Dedifferentiated amniotic fluid mesenchymal stem cell (primary cell): Measurements from ENCODE around the gene OMP.

Source experiments
- DNase-seq: peaks from one replicate; pipeline ENCODE4 v3.0.0-alpha.2; 2016; ENCODE audit errors: extremely low spot score

The OMP gene

GRCh38 chr11:77122576-77123212 lies 20.1 kb downstream of the OMP start:
- DNase-seq, result no peak

- DNase-seq, result no peak
Observed at GRCh38 chr11:77123591-77123990, 21.0 kb downstream of the OMP start.

GRCh38 chr11:77124041-77124440 lies 21.4 kb downstream of the OMP start:
- DNase-seq, result no peak

GRCh38 chr11:77124488-77124887 lies 21.8 kb downstream of the OMP start:
- no peak for DNase-seq

- DNase-seq, result no peak
Observed at GRCh38 chr11:77125191-77125590, 22.6 kb downstream of the OMP start.

GRCh38 chr11:77125695-77126094 lies 23.1 kb downstream of the OMP start:
- no peak for DNase-seq

GRCh38 chr11:77126156-77126775 lies 23.6 kb downstream of the OMP start:
- DNase-seq, result no peak

GRCh38 chr11:77126861-77127234 lies 24.2 kb downstream of the OMP start:
- DNase-seq, result no peak

- DNase-seq, result no peak
Observed at GRCh38 chr11:77127235-77127911, 24.7 kb downstream of the OMP start.

GRCh38 chr11:77127920-77128691 lies 25.5 kb downstream of the OMP start, which contains the start of gene MYO7A:
TSS of gene MYO7A (plus strand) at chr11:77128246. CDS start at chr11:77130635, 2,389 bp downstream.
- no peak for DNase-seq

GRCh38 chr11:77129069-77129841 lies 26.6 kb downstream of the OMP start:
- DNase-seq, result no peak

- no peak for DNase-seq
Observed at GRCh38 chr11:77129842-77130756, 27.5 kb downstream of the OMP start.

GRCh38 chr11:77130763-77131513 lies 28.3 kb downstream of the OMP start:
- DNase-seq, result no peak

GRCh38 chr11:77131560-77131959 lies 28.9 kb downstream of the OMP start:
- no peak for DNase-seq

GRCh38 chr11:77135069-77135468 lies 32.4 kb downstream of the OMP start:
- DNase-seq, result no peak

- DNase-seq, result no peak
Observed at GRCh38 chr11:77136074-77136473, 33.4 kb downstream of the OMP start.

- no peak for DNase-seq
Observed at GRCh38 chr11:77136784-77137420, 34.3 kb downstream of the OMP start.

GRCh38 chr11:77137421-77137820 lies 34.8 kb downstream of the OMP start:
- no peak for DNase-seq

- no peak for DNase-seq
Observed at GRCh38 chr11:77138106-77138649, 35.5 kb downstream of the OMP start.
